Brain microvascular endothelial cell (primary cell): ENCODE measurements around the gene SUPT5H.

Source experiments
- DNase-seq: peaks from one replicate; pipeline ENCODE4 v3.0.0-alpha.2; 2020
- H3K27ac ChIP-seq: fragments of 250-450 bp; sonication (Bioruptor Pico); 2 replicates; pipeline ENCODE4 v1.5.1; 2020; ENCODE audit warnings: mild to moderate bottlenecking, moderate library complexity
- H3K27me3 ChIP-seq: fragments of 250-450 bp; sonication (Bioruptor Pico); replicated peaks from 2 replicates; pipeline ENCODE4 v1.5.1; 2020; ENCODE audit warnings: mild to moderate bottlenecking
- H3K36me3 ChIP-seq: fragments of 250-450 bp; sonication (Bioruptor Pico); replicated peaks from 2 replicates; pipeline ENCODE4 v1.5.1; 2020; ENCODE audit warnings: mild to moderate bottlenecking
- H3K4me3 ChIP-seq: 2 replicates; pipeline ENCODE4 v1.5.1; 2011; ENCODE audit warnings: low read depth, mild to moderate bottlenecking, control low read depth, low read length, moderate library complexity
- CTCF ChIP-seq: IDR thresholded peaks from 2 replicates; pipeline ENCODE4 v1.5.1; 2011; ENCODE audit warnings: low read depth, mild to moderate bottlenecking, moderate library complexity, low read length, control low read depth, inconsistent platforms; ENCODE audit errors: missing control alignments
- in situ Hi-C: cut with HindIII; loops from 2 replicates; pipeline ENCODE4 v1.10.0; 2017; ENCODE audit warnings: low sequenced_read_pairs, low pct_ligation_motif_present

The SUPT5H gene

GRCh38 chr19:39435499-39436349 is 9.7 kb upstream of the SUPT5H start, which contains the start of gene RPS16:
RPS16 (minus strand) TSS chr19:39435949; CDS start chr19:39435895, 54 bp downstream.
- Histone ChIP-seq H3K36me3 (peaks cover 35% of the 10 kb centered on the region), H3K27ac (peak within 1 kb of the TSS; percentile 99), H3K4me3 (peak within 1 kb of the TSS; percentile 97), H3K27me3 (no peaks in the 10 kb centered on the region)
- in situ Hi-C loops, result no loop called here
- DNase-seq, result peak; percentile 95
- TF ChIP-seq CTCF, result peak; percentile 4

GRCh38 chr19:39436350-39436716 is 9.0 kb upstream of the SUPT5H start:
- H3K4me3 ChIP-seq, result peak overlapping the region; percentile 52
- no peak for TF ChIP-seq CTCF
- in situ Hi-C loops, result no loop called here
- H3K27me3 ChIP-seq, result no peaks in the 10 kb centered on the region
- peaks cover 35% of the 10 kb centered on the region for H3K36me3 ChIP-seq
- H3K27ac ChIP-seq, result peak overlapping the region; percentile 99
- DNase-seq, result no peak

- TF ChIP-seq CTCF, result no peak
- Histone ChIP-seq H3K27me3 (no peaks in the 10 kb centered on the region), H3K27ac (no peak overlapping the region), H3K4me3 (no peak overlapping the region), H3K36me3 (peaks cover 18% of the 10 kb centered on the region)
- in situ Hi-C loops, result no loop called here
- peak; percentile 59 for DNase-seq
Measured at GRCh38 chr19:39438270-39438934, 7.0 kb upstream of the SUPT5H start.

- Histone ChIP-seq H3K27me3 (no peaks in the 10 kb centered on the region), H3K4me3 (peak overlapping the region; percentile 99), H3K36me3 (peaks cover 6% of the 10 kb centered on the region), H3K27ac (peak overlapping the region; percentile 96)
- no peak for TF ChIP-seq CTCF
- DNase-seq, result no peak
- in situ Hi-C loops, result no loop called here
Measured at GRCh38 chr19:39444598-39445195, 685 bp upstream of the SUPT5H start.

GRCh38 chr19:39446365-39447084 is 1.1 kb downstream of the SUPT5H start:
- Histone ChIP-seq H3K4me3 (peak overlapping the region; percentile 99), H3K36me3 (peaks cover 6% of the 10 kb centered on the region), H3K27ac (peak overlapping the region; percentile 96), H3K27me3 (no peaks in the 10 kb centered on the region)
- TF ChIP-seq CTCF, result no peak
- no peak for DNase-seq
- in situ Hi-C loops, result no loop called here
